ENCODE measurements around the gene OSBPL6.

Gene OSBPL6

DNA sequence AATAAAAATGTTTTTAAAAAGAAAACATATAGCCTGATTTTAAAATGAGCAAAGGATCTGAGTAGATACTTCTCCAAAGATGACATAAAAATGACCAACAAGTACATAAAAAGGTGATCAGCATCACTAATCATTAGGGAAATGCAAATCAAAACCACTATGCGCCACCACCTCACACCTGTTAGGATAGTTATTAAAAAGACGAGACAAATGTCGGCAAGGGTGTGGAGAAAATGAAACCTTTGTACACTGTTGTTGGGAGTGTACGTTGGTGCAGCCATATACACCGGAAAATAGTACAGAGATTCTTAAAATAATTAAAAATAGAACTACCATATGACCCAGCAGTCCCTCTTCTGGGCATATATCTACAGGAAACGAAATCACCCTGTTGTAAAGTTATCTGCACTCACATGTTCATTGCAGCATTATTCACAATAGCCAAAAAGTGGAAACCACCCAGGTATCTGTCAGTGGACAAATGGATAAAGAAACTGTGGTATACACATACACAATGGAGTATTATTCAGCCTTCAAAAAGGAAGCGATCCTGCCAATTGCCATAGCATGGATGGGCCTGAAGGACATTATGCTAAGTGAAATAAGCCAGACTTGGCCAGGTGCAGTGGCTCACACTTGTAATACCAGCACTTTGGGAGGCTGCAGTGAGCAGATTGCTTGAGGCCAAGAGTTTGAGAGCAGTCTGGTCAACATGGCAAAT, 165.0 kb downstream of the OSBPL6 start:
- DNase-seq (ENCODE audit: low read depth): no peak

DNA sequence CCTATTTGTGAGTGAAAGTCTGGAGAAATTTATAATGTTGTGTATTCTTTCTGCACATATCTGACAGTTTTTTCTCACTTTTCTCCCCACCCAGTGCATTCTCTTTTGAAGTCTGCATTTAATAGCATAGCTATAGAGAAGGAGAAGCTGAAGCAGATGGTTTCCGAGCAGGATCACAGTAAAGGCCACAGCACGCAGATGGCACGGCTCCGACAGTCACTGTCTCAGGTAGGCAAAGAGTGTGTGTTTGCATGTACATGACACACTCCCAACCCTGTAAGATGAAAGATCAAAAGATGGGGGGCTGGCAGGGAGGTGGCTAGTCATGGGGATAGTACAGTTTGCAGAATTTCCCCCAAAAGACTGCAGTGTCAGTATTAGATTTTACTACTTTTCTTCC, 167.3 kb downstream of the OSBPL6 start:
- DNase-seq (ENCODE audit: low read depth): no peak

- no peak for DNase-seq (ENCODE audit: low read depth)
Observed at GRCh38 chr2:178363252-178363651, 168.9 kb downstream of the OSBPL6 start.

DNA sequence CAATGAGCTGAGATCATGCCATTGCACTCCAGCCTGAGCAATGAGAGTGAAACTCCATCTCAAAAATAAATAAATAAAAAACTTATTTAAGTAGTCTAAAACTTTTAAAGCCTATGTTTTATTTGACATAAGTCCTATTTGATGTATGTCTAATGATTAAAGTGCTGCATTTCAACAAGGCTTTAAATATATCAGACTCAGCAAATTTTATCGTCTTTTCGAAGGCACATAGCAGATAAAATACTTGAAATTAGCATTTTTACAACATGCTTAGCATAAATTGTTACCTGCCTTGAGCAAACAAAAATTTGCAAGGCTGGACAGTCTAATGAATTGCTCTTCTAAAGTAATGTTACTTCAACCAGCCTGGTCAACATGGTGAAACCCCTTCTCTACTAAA, 170.8 kb downstream of the OSBPL6 start:
- DNase-seq (ENCODE audit: low read depth): no peak

- no peak for DNase-seq (ENCODE audit: low read depth)
Observed at GRCh38 chr2:178366412-178366811, 172.1 kb downstream of the OSBPL6 start.

GRCh38 chr2:178367344-178367743, 173.0 kb downstream of the OSBPL6 start:
- DNase-seq (ENCODE audit: low read depth): no peak

- DNase-seq (ENCODE audit: low read depth): no peak
Observed at GRCh38 chr2:178374865-178375264, 180.6 kb downstream of the OSBPL6 start.

DNA sequence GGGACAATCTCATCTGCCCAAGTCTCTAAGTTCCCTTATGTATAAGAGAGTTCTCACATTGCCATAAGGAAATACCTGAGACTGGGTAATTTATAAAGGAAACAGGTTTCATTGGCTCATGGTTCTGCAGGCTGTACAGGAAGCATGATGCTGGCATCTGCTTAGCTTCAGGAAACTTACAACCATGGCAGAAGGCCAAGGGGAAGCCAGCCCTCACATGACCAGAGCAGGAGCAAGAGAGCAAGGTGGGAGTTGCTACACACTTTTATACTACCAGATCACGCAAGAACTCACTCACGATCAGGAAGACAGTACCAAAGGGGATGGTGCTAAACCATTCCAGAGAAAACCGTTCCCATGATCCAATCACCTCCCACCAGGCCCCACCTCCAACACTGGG, 182.7 kb downstream of the OSBPL6 start:
- no peak for DNase-seq (ENCODE audit: low read depth)

GRCh38 chr2:178379162-178380004, 185.1 kb downstream of the OSBPL6 start:
- DNase-seq (ENCODE audit: low read depth): no peak

DNA sequence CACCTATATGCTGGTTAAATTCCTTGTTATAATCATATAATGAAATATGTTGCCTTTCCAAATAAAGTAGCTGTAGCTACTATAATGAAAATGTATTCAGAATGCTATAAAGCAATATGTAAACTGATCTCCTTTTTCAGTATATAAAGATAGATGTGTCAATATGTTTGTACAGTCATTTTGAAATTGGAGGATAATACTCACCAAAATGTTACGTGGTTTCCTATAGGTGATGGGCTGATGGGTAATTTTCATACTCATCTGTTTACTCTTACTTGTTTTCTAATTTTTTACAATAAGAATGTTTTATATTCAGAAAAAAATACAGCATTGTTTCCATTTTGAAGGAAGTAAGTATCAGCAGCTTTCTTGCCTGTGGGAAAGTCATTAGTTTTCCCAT, 186.5 kb downstream of the OSBPL6 start:
- no peak for DNase-seq (ENCODE audit: low read depth)

GRCh38 chr2:178383718-178384117, 189.4 kb downstream of the OSBPL6 start:
- DNase-seq (ENCODE audit: low read depth): no peak

DNA sequence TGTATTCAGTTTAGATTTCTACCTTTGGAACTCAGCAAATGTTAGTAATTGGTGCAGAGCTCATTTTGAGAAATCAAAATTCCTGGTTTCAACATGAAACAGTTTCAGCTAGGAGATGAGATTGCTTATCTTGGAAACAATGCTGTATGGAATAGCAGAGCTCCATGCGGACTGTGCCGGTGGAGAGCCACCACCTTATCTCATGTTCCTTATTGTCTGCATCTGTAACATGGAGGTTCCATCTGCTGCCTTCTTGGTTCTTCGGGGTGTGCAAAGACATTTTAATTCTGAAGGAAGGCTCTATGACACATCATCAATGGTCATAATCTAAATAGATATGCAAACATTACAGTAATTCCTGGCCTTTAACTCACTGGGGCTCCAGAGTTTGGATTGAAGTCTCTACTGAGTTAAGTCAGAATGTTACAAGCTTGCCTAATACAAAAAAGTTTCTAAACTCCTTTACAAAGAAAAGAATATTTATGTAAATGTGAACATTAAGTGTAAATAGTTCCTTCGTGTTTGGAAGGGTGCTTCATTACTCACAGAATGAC, 191.4 kb downstream of the OSBPL6 start:
- no peak for DNase-seq (ENCODE audit: low read depth)

- no peak for DNase-seq (ENCODE audit: low read depth)
Observed at GRCh38 chr2:178386986-178387597, 192.8 kb downstream of the OSBPL6 start.

- no peak for DNase-seq (ENCODE audit: low read depth)
Observed at GRCh38 chr2:178388287-178388686, 194.0 kb downstream of the OSBPL6 start.

GRCh38 chr2:178391701-178392100, 197.4 kb downstream of the OSBPL6 start:
- no peak for DNase-seq (ENCODE audit: low read depth)

DNA sequence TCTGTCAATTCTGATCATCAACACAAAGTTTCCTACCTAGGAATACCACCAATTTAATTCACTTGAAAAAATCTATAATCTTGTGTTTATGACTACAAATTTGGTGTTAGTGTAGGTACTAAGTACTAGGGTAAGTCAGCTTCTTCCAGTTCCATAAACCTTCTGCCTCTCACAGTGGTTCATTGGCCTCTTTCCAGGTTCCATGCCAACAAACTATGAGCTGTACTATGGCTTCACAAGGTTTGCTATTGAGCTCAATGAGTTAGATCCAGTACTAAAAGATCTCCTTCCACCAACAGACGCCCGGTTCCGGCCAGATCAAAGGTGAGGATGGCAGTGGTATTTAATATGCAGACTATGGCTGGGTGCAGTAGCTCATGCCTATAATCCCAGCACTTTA, 197.9 kb downstream of the OSBPL6 start:
- no peak for DNase-seq (ENCODE audit: low read depth)

DNA sequence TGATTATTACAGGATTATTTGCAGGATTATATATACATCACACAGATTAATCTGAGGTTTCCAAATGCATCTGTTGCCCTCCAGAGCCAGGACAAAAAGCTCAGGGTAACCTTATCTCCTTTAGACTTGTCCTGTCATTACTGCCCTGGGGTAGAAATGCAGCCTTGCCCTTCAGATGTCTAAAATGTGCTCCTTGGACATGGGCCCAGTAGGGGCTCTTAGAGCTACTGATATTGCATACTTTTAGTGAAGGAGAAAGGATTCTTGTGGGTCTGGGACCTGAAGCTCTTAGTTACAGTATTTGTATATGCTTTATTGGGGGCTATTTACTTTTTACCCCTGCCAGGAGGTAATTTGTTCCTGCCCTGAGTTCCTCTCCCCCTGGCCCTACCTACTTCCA, 200.5 kb downstream of the OSBPL6 start:
- DNase-seq (ENCODE audit: low read depth): no peak

- no peak for DNase-seq (ENCODE audit: low read depth)
Observed at GRCh38 chr2:178395295-178395694, 201.0 kb downstream of the OSBPL6 start.

GRCh38 chr2:178395941-178396570, 201.7 kb downstream of the OSBPL6 start:
- no peak for DNase-seq (ENCODE audit: low read depth)

- no peak for DNase-seq (ENCODE audit: low read depth)
Observed at GRCh38 chr2:178397002-178397605, 202.8 kb downstream of the OSBPL6 start.

DNA sequence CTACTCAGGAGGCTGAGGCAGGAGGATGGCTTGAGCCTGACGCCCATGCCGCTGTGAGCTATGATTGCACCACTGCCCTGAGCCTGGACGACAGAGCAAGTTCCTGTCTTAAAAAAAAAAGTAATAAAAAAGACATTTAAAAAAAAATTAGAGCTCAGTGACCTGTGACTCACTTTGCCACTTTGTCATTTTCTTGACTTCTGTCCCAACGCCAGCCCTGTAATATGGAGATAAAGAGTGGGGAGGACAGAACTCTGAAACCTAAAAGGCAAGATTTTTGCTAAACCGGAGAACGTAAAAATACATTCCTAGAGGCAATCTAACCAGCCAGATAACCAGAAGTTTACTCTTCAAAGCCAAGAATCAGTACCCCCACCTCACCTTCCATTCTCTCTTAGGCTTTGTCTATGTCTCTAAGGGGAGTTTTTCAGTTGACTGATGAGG, 207.7 kb downstream of the OSBPL6 start:
- DNase-seq (ENCODE audit: low read depth): no peak
